GM19467 (cell line): ENCODE results near the gene GABRD.

Source experiments
- ATAC-seq: cut with Tn5 transposase; IDR thresholded peaks from one replicate; pipeline ENCODE4 v1.9.1; 2021; ENCODE audit warnings: mild to moderate bottlenecking, moderate library complexity; ENCODE audit not compliant: unreplicated experiment

GABRD gene

GRCh38 chr1:2014741-2015735 lies 4.1 kb upstream of the GABRD start:
- no peak for ATAC-seq

GRCh38 chr1:2016123-2016522 lies 3.0 kb upstream of the GABRD start:
- no peak for ATAC-seq

- ATAC-seq: no peak
These were observed 651 bp upstream of the GABRD start for GRCh38 chr1:2018217-2019171.

GRCh38 chr1:2019571-2020309 lies 595 bp downstream of the GABRD start:
- ATAC-seq: no peak

GRCh38 chr1:2020310-2020655 lies 1.1 kb downstream of the GABRD start:
- no peak for ATAC-seq

GRCh38 chr1:2021550-2021949 lies 2.4 kb downstream of the GABRD start:
- no peak for ATAC-seq

- ATAC-seq: no peak
These were observed 3.1 kb downstream of the GABRD start for GRCh38 chr1:2022063-2022770.

- no peak for ATAC-seq
These were observed 4.0 kb downstream of the GABRD start for GRCh38 chr1:2023187-2023586.

- no peak for ATAC-seq
These were observed 5.3 kb downstream of the GABRD start for GRCh38 chr1:2024451-2024850.

- no peak for ATAC-seq
These were observed 5.7 kb downstream of the GABRD start for GRCh38 chr1:2024887-2025286.

- no peak for ATAC-seq
These were observed 6.4 kb downstream of the GABRD start for GRCh38 chr1:2025491-2025981.

- ATAC-seq: no peak
These were observed 8.9 kb downstream of the GABRD start for GRCh38 chr1:2027961-2028583.

- ATAC-seq: no peak
These were observed 9.9 kb downstream of the GABRD start for GRCh38 chr1:2028870-2029560.

GRCh38 chr1:2029561-2029960 lies 10.4 kb downstream of the GABRD start:
- ATAC-seq: no peak

GRCh38 chr1:2030076-2030871 lies 11.1 kb downstream of the GABRD start:
- ATAC-seq: no peak

- no peak for ATAC-seq
These were observed 12.7 kb downstream of the GABRD start for GRCh38 chr1:2031546-2032540.

GRCh38 chr1:2032737-2033136 lies 13.6 kb downstream of the GABRD start:
- no peak for ATAC-seq
